Peyer's patch (tissue), 4 donors: Measurements from ENCODE around the gene ATF2.

Source experiments
- CTCF ChIP-seq, 6 experiments: fragments of 450-650 bp in 4 of 6; fragments of 200-600 bp in 2 of 6; sonication (generic) in 1 of 6; IDR thresholded peaks; one replicate each; pipeline ENCODE4 v1.5.1; 2017 to 2019; ENCODE audit warnings: antibody characterized with exemption in 6 of 6, mild to moderate bottlenecking in 3 of 6, moderate library complexity in 1 of 6
- POLR2A ChIP-seq, 2 donors: fragments of 450-650 bp; IDR thresholded peaks; one replicate each; pipeline ENCODE4 v1.5.1; 2017; ENCODE audit warnings: antibody characterized with exemption in 2 of 2, mild to moderate bottlenecking in 2 of 2, moderate library complexity in 2 of 2

DNA sequence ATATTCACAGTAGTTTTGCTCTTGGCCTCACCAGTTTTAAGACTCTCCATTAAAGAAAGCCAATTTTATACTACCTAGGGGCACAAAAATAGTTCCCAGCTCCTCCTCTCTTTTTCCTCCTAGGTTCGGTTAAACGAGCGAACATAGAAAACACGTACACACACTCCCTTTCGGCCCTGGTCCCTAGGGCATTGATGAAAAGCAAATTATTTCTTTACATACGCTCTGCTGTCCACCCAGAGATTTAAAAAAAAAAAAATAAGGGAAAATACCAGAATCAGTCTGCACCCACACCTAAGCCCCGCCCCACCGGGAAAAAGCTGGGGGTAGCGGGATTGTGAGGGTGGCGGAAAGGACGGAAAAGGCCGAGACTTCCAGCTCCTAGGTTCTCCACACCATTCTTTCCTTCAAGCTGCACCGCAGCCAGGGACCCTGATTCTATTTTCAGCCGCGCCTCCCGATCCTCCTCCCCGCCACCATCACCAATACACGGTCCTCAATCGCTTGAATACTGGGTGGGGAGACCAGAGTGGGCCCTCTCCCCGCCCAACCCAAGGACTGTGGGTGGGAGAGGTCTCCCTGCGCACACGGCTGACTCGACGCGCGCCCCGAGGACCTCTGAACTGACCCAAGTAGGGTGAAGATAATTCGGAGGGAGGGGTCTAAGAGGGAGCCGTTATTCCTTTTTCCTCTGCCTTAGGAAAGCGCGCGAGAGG is 769 bp downstream of the ATF2 start:
- no peak for TF ChIP-seq POLR2A (IDR thresholded peaks at IDR 0.05)
- no peak for TF ChIP-seq CTCF (IDR thresholded peaks at IDR 0.05)
